PC-9 (cell line): ENCODE data around the gene SMIM20. TPM values are rescaled to one million over a fixed set of nuclear protein-coding genes. Genes with fewer than 3 reads are reported as not detected.

Experiments used
- BruUV-seq: library from RNA; stranded (reverse); fragments of 400-500 nt; replicated peaks from 2 replicates; lab custom pipeline; 2021; lab: Mats Ljungman, UMichigan
- CTCF ChIA-PET: fragments of 300-600 bp; sonication (Branson Sonifier 250); formaldehyde crosslinking; loops from one replicate; lab custom pipeline; 2022; ENCODE audit warnings: antibody characterized with exemption; lab: Charles Lee
- POLR2A ChIA-PET: fragments of 300-600 bp; sonication (Branson Sonifier 250); formaldehyde crosslinking; loops from one replicate; lab custom pipeline; 2022; ENCODE audit warnings: antibody characterized with exemption; ENCODE audit not compliant: unreplicated experiment; lab: Charles Lee
- DNase-seq, 2 experiments: peaks; one replicate each; pipeline versions ENCODE4 v3.0.0 to v3.0.0-alpha.2; 2015 to 2022; ENCODE audit warnings: mixed read lengths in 1 of 2
- H2AFZ ChIP-seq: fragments of 200-600 bp; sonication (generic); 2 replicates; pipeline ENCODE4 v1.8.1; 2017; ENCODE audit warnings: antibody characterized with exemption
- H3F3A ChIP-seq: fragments of 200-600 bp; sonication (generic); 2 replicates; pipeline ENCODE4 v1.8.1; 2017; ENCODE audit warnings: antibody characterized with exemption, mild to moderate bottlenecking, low read depth; ENCODE audit not compliant: insufficient read depth
- H3K27ac ChIP-seq: fragments of 200-600 bp; sonication (generic); 2 replicates; pipeline ENCODE4 v1.6.1; 2016; ENCODE audit warnings: mixed run types
- H3K27me3 ChIP-seq: fragments of 200-600 bp; sonication (generic); 2 replicates; pipeline ENCODE4 v1.6.1; 2016; ENCODE audit warnings: low read depth, mixed run types; ENCODE audit not compliant: insufficient read depth
- H3K36me3 ChIP-seq: fragments of 200-600 bp; sonication (generic); 2 replicates; pipeline ENCODE4 v1.6.1; 2016; ENCODE audit warnings: low read depth, mixed run types
- H3K4me1 ChIP-seq: fragments of 200-600 bp; sonication (generic); replicated peaks from 2 replicates; pipeline ENCODE4 v1.6.1; 2016; ENCODE audit warnings: mixed run types; ENCODE audit not compliant: insufficient read depth
- H3K4me2 ChIP-seq: fragments of 200-600 bp; sonication (generic); 2 replicates; pipeline ENCODE4 v1.6.1; 2017; ENCODE audit warnings: mixed run types
- H3K4me3 ChIP-seq: fragments of 200-600 bp; sonication (generic); 2 replicates; pipeline ENCODE4 v1.6.1; 2016; ENCODE audit warnings: mixed run types
- H3K79me2 ChIP-seq: fragments of 200-600 bp; sonication (generic); 2 replicates; pipeline ENCODE4 v1.6.1; 2017; ENCODE audit warnings: low read depth, mixed run types
- H3K9me2 ChIP-seq: fragments of 200-600 bp; sonication (generic); 2 replicates; pipeline ENCODE4 v1.8.1; 2017; ENCODE audit warnings: mild to moderate bottlenecking; ENCODE audit not compliant: insufficient read depth
- H3K9me3 ChIP-seq: fragments of 200-600 bp; sonication (generic); 2 replicates; pipeline ENCODE4 v1.8.1; 2016; ENCODE audit warnings: low read depth; ENCODE audit not compliant: insufficient read depth
- H4K20me1 ChIP-seq: fragments of 200-600 bp; sonication (generic); 2 replicates; pipeline ENCODE4 v1.8.1; 2017; ENCODE audit not compliant: insufficient read depth
- EZH2 ChIP-seq: fragments of 200-600 bp; sonication (generic); IDR thresholded peaks from 2 replicates; pipeline ENCODE4 v1.8.0; 2017; ENCODE audit warnings: antibody characterized with exemption, low read depth
- intact Hi-C: fragments of 100-400 bp; cut with micrococcal nuclease; formaldehyde crosslinking; loops from one replicate; pipeline ENCODE4 v1.10.0; 2022; ENCODE audit not compliant: unreplicated experiment
- total RNA-seq: library from RNA; stranded (reverse); gene quantifications from 2 replicates; pipeline ENCODE4 v1.2.3, GENCODE V29; 2021
- TF ChIP-seq, protein P1 (sequence below): fragments of 200-600 bp; sonication (generic); conservative IDR thresholded peaks from 2 replicates; pipeline ENCODE4 v1.6.1; 2017; ENCODE audit warnings: mixed run types, antibody characterized with exemption, mild to moderate bottlenecking, moderate library complexity

SMIM20 gene
- total RNA-seq, 1 experiment from 2014 or later = 44.2 TPM

DNA sequence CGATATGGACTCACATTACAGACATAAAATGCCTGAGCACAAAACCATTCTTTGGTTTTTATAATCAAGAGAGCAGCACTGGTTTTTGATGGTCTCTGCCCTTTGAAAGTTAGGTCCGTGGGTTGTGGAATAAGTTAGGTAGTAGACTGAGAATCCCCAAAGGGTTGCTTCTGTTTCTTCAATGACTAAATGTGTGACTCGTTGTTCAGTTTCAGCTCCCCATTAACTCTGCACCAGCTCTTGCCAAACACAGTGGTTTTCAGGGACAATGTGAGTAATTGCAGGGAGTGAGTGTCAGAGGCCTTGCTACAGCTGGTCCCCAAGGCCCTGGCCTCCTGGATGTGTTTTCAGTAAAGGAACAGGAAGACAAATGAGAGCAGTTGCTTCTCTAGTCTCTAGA, 24.8 kb downstream of the SMIM20 start:
- no peaks in the 10 kb centered on the region for H3K79me2 ChIP-seq
- CTCF ChIA-PET = no interaction called here
- no peaks in the 10 kb centered on the region for H3F3A ChIP-seq
- DNase-seq = no peak
- H4K20me1 ChIP-seq = no peaks in the 10 kb centered on the region
- no peaks in the 10 kb centered on the region for H3K9me3 ChIP-seq
- no peaks in the 10 kb centered on the region for H3K9me2 ChIP-seq
- POLR2A ChIA-PET = no interaction called here
- no peak overlapping the region for H3K4me3 ChIP-seq
- no peak overlapping the region for H3K4me2 ChIP-seq
- H3K36me3 ChIP-seq = no peaks in the 10 kb centered on the region
- no peak for TF ChIP-seq EZH2
- TF ChIP-seq, protein P1, sequence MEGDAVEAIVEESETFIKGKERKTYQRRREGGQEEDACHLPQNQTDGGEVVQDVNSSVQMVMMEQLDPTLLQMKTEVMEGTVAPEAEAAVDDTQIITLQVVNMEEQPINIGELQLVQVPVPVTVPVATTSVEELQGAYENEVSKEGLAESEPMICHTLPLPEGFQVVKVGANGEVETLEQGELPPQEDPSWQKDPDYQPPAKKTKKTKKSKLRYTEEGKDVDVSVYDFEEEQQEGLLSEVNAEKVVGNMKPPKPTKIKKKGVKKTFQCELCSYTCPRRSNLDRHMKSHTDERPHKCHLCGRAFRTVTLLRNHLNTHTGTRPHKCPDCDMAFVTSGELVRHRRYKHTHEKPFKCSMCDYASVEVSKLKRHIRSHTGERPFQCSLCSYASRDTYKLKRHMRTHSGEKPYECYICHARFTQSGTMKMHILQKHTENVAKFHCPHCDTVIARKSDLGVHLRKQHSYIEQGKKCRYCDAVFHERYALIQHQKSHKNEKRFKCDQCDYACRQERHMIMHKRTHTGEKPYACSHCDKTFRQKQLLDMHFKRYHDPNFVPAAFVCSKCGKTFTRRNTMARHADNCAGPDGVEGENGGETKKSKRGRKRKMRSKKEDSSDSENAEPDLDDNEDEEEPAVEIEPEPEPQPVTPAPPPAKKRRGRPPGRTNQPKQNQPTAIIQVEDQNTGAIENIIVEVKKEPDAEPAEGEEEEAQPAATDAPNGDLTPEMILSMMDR = no peak
- no TSS peak for BruUV-seq
- H3K4me1 ChIP-seq = no peaks in the 10 kb centered on the region
- H3K27ac ChIP-seq = no peak overlapping the region
- H2AFZ ChIP-seq = no peak overlapping the region
- no peaks in the 10 kb centered on the region for H3K27me3 ChIP-seq
- intact Hi-C loops = no loop called here

DNA sequence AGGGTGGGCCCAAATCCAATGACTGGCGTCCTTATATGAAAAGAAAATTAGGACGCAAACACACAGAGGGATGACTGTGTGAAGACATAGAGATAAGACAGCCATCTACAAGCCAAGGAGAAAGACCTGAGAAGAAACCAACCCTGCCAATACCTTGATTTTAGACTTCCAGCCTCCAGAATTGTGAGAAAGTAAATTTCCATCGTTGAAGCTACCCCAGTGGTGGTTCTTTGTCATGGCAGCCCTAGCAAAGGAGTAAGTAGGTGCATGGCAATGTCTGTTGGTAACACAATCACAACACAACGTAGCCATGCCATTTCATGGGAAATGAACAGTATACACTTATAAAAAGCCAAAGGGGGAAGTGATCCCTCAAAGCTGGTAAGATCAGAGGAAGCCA, 25.3 kb downstream of the SMIM20 start:
- no peak overlapping the region for H3K4me3 ChIP-seq
- intact Hi-C loops = no loop called here
- CTCF ChIA-PET = no interaction called here
- no TSS peak for BruUV-seq
- H3K9me2 ChIP-seq = no peaks in the 10 kb centered on the region
- H3K36me3 ChIP-seq = no peaks in the 10 kb centered on the region
- TF ChIP-seq, protein P1 = no peak
- no peak for TF ChIP-seq EZH2
- no peaks in the 10 kb centered on the region for H3K27me3 ChIP-seq
- POLR2A ChIA-PET = no interaction called here
- no peaks in the 10 kb centered on the region for H3K4me1 ChIP-seq
- H2AFZ ChIP-seq = no peak overlapping the region
- H3K79me2 ChIP-seq = no peaks in the 10 kb centered on the region
- DNase-seq = no peak
- H3F3A ChIP-seq = no peaks in the 10 kb centered on the region
- H3K4me2 ChIP-seq = no peak overlapping the region
- H4K20me1 ChIP-seq = no peaks in the 10 kb centered on the region
- no peaks in the 10 kb centered on the region for H3K9me3 ChIP-seq
- H3K27ac ChIP-seq = no peak overlapping the region

DNA sequence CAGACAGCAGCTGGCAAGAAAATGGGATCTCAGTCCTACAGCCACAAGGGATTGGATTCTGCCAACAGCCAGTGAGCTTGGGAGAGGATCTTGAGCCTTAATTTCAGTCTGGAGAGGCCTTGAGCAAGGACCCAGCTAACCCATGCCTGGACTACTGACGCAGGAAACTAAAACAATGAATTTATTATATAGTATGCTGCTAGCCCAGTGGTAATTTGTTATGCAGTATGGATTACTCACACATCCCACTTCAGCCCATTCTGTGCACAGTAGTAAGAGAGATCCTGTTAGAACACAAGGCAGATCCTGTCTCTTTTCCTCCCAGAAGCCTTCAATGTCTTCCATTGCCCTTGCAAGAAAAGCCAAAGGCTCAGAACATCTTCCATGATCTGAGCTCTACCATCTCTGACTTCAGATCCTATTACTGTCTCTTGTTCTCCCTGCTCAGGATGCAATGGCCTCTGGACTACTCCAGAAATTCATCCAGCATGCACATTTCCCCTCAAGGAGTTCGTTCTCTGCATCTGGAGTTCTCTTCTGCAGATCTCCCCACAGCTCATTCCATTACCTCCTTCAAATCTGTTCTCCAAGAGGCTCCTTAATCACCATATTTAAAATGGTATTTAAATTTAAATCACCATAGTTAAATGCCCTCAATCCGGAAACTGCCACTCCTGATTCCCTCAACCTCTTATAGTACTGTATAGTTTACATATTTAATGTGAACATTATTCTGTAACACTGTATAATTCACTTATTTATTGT, 27.6 kb downstream of the SMIM20 start:
- Histone ChIP-seq H3K4me1 (no peaks in the 10 kb centered on the region), H3K36me3 (no peaks in the 10 kb centered on the region), H3F3A (no peaks in the 10 kb centered on the region), H2AFZ (no peak overlapping the region), H3K9me2 (no peaks in the 10 kb centered on the region), H4K20me1 (no peaks in the 10 kb centered on the region), H3K4me3 (no peak overlapping the region), H3K79me2 (no peaks in the 10 kb centered on the region), H3K27ac (no peak overlapping the region), H3K4me2 (no peak overlapping the region), H3K9me3 (no peaks in the 10 kb centered on the region), H3K27me3 (no peaks in the 10 kb centered on the region)
- no TSS peak for BruUV-seq
- CTCF ChIA-PET = no interaction called here
- no peak for DNase-seq
- POLR2A ChIA-PET = interaction anchor here (0.5 to 0.6 kb wide), 2 partner anchors 205 to 438 kb away, joined by 3 read pairs; no protein-coding TSS in a partner anchor
- no peak for TF ChIP-seq EZH2
- TF ChIP-seq, protein P1 = no peak
- intact Hi-C loops = no loop called here
